HG03460 (cell line): Measurements from ENCODE around the gene AKR1E2.

Experiments used
- ATAC-seq: cut with Tn5 transposase; IDR thresholded peaks from one replicate; pipeline ENCODE4 v1.9.1; 2021; ENCODE audit not compliant: unreplicated experiment

AKR1E2 gene

DNA sequence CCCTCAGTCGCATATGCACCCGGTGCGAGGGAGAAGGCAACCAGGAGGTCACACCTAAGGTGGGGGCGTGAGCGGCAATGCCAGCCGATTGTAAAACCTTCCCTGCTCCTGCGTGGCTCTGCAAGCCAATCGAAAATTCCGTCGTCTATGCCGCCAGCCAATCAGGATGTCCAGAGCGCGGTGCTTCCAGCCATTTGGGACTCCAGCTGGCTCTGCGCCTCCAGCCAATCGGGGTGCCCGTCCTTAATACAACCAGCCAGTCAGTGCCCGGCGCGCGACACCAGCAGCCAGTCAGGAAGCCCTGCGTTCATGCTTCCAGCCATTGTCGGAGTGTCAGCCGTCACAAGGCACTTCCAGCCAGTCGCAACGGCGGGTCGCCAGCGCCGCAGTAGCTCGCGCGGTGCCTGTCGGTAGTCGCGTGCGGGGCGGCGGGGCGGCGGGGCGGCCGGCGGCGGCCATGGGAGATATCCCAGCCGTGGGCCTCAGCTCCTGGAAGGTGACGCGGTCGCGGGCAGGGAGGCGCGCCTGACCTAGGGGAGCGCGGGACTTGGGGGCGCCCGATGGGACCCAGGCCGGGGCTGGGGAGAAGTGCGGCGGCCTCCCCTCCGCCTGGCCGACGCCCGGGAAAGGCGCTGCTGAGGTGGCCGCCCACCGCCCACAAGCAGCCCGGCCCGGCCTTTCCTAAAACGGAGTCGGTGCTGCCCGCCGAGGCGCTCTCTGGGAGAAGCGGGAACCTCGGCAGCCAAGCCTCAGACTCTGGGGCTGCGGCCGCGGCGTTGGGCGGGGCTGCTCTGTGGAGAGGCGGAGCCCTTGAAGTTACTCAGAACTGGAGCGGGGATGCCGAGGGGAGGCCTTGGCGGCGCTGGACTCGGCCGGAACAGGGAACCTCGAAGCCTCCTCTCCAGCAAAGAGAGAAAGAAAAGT is at the start of gene AKR1E2:
AKR1E2 (plus strand) TSS at position 340 of the 924 bp plus-strand sequence; CDS start at position 458, 118 bp downstream.
- no peak for ATAC-seq

DNA sequence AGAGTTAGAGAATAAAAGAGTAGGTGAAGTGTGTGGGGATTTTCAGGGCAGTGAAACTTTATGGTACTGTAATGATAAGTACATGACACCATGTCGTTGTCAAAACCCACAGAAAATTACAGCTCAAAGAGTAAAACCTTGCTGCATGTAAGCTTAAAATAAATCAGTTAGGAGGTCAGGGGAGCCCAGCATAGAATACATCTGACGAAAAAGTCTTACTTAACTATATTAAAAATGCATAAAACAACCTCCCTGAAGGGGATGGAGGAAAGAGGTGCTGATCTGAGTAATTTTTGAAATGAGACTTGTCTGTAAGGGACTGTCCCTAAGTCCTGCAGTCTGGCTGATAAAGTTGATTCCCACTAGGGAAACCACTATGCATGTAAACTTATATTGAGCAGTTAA is 49.8 kb upstream of the AKR1E2 start:
- no peak for ATAC-seq

DNA sequence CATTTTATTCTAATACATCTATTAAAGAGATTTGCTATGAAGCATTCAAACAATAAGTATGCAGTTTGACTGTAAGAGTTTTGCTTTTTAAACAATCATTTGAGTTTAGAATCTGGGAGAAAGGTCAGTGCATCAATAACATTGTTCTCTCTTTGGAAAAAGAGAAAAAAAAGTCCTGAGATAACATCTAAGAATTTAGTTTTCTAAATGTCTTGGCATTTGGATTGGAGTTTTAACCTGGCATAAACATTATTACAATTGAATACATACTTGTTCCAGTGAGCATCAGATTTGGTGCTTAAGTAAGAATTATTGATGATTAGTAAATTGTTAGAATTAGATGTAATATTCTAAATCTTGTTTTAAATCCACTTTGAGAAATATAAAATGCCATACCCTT is 47.2 kb upstream of the AKR1E2 start:
- ATAC-seq = no peak

DNA sequence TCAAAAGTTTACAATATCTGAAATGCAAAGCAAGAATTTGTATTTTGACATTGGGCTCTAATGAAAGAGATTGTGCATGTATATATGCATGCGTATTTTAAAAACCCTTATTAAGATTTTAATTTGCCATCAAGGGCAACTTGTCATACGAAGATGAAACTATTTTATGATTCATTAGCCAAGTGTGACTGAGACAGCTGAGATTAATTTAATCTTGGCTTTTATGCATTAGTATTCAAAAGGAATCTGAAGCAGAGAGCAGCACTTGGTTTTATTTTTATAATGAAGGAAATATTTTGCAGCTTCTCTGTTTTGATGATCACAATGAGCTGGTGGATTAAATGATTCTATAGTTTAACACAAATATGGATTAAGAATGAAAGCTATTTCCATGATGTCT is 45.9 kb upstream of the AKR1E2 start:
- ATAC-seq = no peak

DNA sequence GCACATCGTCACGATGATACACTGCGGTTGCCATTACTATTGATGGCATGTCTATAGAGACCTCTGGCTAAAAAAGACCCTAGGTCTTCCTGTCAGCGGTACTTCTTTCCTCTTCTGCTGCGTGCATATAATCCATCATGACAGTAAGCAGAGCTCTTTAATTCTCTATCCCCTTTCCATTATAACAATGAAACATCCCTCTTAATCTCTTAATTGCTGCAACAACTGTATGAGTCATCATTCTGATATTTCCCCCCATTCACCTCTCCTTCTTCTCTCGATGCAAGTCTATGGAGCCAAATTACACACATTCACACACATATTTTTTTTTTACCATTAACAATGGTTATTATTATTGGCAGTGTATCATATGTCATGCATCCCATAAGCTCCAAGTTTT is 45.2 kb upstream of the AKR1E2 start:
- no peak for ATAC-seq

DNA sequence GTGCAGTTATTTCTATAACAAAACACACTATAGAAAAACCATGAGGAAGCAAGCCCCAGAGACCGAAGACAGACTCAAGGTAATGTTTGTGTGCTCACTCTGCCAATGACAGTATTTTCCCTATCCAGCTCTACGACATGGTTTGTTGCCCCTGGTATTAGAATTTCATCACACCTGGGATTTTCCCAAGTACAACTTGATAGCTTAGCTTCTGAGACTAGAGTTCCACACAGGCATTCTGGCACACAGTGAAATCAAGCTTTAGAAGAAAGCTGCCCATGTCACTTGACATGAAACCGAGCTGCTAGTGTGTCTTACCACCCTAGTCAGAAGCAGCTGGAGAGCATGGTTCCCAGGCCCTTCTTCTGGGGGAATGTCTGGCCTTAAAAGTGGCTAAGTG is 44.1 kb upstream of the AKR1E2 start:
- ATAC-seq = no peak

DNA sequence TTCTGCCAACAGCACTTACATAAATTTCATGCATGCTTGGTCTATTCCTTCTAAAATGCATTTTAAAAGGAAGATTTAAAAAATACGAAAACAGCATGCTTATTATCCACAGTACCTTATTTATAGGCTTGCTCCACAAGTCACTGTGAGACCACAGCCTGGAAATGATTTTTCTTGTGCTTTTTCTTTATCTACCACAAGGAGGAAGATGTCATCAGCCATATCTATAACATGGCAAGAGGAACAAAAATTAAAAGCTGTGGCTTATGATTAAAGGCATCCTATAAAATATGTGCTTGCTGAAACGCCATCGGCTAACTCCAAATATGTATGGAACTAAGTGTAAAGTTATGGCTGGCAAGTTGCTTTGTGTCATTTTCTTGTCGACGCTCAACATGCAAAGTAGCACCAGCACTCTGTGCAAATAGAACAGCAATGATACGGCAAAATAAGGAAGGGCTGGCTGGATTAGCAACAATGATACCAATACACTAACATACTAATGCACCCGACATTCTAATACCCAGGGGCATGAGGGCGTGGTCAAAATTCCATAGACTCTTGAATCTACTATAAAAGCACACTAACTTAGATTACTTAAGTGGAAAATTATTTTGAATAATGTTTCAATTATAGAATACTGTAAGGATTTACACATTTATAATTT is 41.2 kb upstream of the AKR1E2 start:
- no peak for ATAC-seq

DNA sequence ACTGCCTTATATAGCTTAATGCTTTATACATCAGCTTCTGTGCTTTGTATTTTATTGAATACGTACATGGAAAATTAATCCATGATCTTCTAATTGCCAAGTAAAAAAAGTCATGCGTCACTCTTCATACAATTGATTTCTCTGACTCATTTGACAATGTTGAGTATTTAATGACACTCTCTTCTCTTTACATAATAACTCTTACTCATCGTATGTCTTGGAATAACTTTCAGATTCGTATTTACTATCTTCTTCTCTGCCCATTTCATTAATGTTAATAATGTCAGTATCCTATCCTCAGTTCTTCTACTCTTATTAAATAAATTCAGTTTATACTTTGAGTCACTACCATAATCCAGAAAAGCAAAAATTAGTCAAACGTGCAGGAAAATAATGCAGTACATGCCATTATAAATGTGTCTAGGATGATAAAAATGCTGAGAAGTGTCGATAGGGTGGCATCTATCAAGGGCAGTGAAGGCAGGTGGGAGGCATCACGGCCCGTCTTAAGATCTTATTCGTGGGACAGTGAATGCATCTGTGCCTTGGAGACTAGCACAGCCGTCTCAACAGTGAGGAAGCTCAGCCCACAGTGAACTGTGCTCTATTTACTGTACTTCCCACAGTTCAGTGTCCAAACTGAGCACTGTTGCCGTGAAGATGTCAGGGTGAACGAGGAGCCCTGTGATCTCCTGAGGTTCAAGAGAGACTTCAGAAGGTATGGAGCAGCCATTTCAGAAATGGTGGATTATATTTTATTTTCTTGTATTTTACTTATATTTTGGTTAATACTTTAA is 39.8 kb upstream of the AKR1E2 start:
- ATAC-seq = no peak

DNA sequence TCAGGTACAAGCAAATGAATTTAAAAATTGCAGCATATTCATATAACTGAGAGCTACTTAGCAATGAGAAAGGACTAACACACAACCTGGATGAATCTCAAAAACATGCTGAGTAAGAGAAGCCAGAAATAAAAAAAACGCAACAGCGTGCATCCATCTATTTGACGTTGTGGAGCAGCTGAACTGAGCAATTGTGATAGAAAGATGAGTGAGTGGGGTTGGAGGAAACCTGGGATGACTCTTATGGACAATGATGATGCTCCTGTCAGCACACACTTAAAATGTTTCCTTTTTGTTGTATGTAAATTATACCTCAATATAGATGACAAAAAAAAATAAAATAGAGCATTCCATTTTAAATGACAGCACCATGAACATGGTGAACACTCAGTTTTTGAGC is 36.0 kb upstream of the AKR1E2 start:
- no peak for ATAC-seq

DNA sequence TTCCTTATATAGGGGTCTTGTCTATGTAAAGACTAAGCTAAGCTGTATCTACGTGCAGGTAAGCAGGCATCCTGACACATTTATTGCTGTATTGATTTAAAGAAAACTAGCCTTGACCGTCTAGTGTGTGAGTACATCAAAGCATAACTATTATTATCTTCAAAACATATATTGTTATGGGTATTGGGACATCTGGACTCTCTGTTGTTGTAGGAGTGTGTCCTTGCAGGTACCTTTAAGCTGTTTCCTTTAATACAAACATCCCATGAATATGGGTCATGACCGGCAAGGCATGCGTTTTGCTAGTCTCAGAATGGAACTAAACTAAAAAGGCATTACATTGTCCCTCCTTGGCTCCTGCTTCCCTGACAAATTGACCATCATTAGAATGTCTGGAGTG is 35.1 kb upstream of the AKR1E2 start:
- ATAC-seq = no peak

DNA sequence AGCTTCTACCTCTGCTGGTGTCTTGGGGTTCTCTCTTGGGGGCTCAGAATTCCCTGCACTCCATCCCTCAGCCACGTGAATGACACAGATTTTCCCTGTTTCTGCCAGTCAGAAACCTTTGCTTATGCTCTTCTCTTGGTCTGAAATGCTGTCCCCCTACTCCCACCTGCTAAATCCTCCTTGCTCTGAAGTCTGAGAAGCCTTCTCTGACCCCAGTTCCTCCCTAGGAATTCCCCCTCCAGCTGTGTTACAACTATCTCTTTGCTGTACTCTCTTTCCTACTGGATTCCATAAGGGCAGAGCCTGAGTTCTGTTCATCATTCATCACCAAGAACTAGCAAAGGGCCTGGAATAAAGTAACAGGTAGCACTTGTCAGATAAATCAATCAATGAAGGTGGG is 33.6 kb upstream of the AKR1E2 start:
- ATAC-seq = no peak

DNA sequence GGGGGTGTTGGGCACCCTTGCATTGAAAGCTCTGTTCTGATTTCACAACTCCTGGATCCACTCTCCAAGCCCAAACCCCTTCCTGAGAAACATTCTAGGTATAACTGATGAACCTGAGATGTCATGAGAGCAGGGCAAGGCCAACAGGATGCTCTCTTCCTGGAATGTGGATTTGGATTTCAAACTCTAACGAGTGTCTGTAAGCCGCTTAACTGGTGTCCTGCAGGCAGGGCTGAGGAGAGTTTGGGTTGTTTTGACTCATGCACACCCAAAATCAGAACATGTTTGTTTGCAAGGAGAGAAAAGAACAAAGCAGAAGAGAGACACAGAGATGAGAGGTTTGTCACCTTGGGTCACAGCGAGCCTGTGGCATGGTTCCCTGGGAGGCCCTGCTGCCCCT is 24.6 kb upstream of the AKR1E2 start:
- no peak for ATAC-seq

DNA sequence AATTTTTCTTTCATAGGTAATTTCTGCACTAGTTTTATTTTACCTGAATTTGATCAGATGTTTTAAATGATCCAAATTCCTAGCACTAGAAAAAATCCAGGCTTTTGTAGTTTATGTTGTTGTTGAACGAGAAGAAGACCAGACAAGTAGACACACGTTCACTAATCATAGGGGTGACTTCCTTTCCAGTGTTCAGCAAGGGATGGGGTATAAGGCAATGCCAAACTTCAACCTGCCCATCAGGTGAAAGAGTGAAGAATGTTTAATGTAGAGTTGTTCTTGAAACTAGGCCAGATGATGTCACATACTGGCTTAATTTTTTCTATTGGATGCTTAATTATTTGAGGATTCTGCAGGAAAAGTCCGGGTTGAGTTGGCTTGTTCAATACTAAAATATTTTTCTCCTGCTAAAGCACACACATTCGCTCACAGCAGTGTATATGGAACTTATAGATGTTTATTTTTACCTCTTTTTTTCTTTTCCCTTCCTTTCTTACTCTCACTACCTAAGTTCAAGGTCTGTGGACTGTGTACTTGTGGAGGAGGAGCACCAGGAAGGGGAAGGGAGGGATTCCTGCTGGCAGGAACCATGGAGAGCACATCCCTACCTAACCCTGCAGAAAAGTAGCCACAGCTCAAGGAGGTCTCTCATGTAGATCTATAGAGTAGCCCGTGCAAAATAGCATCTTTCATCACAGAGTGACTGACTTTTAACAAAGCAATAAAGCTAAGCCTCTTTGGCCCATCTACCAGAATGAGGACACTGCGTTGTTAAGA is 23.1 kb upstream of the AKR1E2 start:
- ATAC-seq = no peak

DNA sequence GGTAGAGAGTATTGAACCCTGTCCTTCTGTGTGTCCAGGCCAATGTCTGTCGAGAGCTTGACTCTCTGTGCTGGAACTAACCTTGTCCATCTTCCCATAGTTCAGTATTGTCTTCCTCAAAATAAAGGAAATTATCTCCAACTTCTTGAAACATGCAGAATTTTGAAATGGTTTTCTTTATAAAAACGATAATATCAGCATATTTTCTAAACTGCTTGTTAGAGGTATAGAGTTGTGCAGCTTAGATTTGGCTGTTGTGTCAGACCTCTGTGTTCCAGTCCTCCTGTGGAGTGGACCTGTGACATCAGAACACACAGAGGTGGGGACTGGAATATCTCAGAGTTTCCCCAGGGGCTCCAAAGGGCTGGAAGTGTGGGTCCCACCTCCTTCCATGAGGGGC is 22.2 kb upstream of the AKR1E2 start:
- no peak for ATAC-seq

DNA sequence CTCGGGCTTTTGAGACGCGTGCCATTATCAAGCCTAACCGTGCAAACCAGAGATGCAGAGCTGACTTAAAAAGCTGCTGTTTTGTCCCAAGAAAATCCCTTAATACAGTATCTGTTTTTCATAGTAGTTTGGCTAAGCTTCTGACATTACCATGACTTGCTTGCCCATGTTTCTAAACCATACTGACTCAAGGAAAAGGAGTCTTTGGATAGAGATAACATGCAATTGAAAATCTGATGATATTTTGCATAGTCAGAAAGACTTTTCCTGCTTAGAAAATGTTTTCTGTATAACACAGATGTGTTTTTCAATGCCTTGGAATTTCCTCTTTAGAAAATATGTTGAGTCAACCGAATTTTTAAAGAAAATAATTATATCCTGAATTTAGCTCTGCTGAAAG is 21.5 kb upstream of the AKR1E2 start:
- no peak for ATAC-seq

DNA sequence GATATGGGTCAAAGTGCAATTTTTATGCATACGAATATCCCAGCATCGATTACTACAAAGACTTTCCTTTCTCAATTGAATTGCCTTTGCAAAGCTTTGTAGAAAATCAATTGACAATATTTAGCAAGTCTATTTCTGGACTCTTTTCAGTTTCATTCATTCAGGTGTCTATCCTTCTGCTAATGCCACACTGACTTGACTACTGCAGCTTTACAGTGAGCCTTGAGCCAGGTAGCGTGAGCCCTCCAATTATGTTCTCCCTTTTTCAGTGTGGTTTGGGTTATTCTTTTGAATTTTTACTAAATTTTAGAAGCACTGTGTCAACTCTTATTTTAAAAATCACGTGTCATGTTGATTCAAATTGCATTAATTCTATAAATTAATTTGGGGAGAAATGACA is 19.5 kb upstream of the AKR1E2 start:
- ATAC-seq = no peak

DNA sequence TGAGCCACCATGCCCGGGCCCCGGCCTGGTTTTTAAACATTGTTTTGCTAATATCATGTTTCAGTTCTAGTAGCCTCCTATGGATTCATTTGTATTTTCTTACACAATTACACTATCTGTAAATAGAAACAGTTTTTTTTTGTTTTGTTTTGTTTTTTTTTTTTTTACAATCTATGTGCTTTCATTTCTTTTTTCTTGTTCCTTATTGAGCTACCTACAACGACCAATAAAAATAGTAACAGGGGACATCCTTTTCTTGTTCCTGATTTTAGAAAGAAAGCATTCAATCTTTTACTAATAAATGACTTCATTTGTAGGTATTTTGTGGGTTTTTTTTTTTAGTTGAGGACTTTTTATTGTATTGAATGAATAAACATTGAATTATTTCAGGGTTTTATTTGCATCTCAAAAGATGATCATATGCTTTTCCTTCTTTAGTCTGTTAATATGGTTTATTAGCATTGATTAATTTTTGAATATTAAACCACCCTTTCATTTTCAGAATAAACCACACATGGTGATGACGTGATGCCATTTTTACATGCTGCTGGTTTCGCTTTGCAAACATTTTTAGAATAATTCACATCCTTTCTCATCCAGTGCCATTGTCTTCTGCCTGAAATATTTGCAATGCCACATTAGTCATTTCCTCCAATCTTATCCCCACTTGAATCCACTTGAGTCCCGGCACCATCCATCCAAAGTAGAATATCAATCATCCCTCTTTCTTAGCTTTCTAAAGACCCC is 18.1 kb upstream of the AKR1E2 start:
- ATAC-seq = peak; percentile 57

DNA sequence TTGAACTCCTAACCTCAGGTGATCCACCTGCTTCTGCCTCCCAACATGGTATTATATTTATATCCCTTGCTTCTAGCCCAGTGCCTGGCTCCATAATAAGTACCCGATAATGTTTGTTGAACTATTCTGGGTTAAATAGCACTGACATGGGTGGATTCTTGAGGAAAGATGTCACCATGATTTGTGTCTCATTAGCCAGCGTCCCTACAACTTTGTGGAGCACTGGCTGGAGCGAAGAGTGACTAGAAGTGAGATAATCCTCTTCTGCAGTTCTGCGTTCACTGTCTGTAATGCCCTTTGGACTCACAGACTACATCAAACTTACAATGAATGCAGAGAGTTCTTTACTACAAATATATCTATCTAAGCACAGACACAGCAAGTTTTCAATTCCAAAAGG is 16.9 kb upstream of the AKR1E2 start:
- ATAC-seq = no peak

DNA sequence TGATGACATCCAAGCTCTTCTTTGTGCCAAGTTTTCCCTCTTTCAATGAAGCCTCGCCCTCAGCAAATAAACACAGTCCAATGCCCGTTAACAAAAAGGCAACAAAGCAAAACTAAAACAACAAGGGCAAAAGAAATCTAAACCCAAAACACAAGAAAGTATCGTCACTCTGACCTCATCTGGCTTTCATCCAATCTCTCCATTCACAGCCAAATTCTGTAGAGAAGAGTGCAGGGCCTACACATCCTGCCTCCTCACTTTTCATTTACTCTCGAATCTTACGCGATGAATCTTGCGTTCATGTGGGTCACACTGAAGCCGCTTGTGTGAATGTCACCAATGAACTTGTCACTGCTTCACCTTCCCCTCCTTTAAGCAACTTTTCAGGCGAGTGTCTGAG is 15.9 kb upstream of the AKR1E2 start:
- no peak for ATAC-seq

DNA sequence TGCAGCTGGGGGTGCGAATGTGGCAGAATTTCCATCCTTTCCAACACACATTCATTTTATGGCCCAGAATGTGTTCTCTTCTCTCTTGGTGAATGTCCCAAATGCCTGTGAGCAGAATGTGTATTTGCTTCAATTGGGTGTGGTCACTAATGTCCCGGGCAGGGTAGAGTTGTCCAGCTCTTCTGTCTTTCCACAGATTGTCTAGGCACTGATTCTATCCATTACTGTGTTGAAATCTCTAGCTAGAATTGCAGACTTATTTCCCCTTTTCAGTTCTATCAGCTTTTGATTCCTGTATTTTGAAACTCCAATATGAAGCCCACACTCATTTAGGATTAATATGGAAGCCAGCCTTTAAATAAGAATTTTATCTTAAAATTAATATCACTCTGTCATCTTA is 14.0 kb upstream of the AKR1E2 start:
- ATAC-seq = no peak
